Measurements from ENCODE around the gene AP1B1.

The AP1B1 gene

GRCh38 chr22:29325785-29326315 lies 62.5 kb downstream of the AP1B1 start:
- H3K36me3 ChIP-seq (ENCODE audit: insufficient read depth, insufficient read length, low read length) = peaks cover 46% of the 10 kb centered on the region
- no peak overlapping the region for H3K4me3 ChIP-seq (ENCODE audit: insufficient read length, low read depth)

GRCh38 chr22:29325356-29325755 lies 63.0 kb downstream of the AP1B1 start:
- no peak for DNase-seq (ENCODE audit: low read depth, low spot score)
- H3K9ac ChIP-seq (ENCODE audit: insufficient read length, low read depth) = no peak overlapping the region

More at GRCh38 chr22:29325785-29326315, 62.5 kb downstream of the AP1B1 start:
- H3K27me3 ChIP-seq (ENCODE audit: insufficient read depth, insufficient read length) = no peaks in the 10 kb centered on the region
- no peak for DNase-seq (ENCODE audit: low read depth, low spot score)
- TF ChIP-seq ZNF274 (IDR thresholded peaks at IDR 0.05; ENCODE audit: low read depth, low read length) = no peak
- no peak for TF ChIP-seq SUZ12 (IDR thresholded peaks at IDR 0.05; ENCODE audit: extremely low read depth, insufficient read depth, insufficient read length)
- TF ChIP-seq YY1 (IDR thresholded peaks at IDR 0.05; ENCODE audit: insufficient read depth, insufficient read length) = no peak
- H3K4me1 ChIP-seq (ENCODE audit: insufficient read depth, insufficient read length) = peaks cover 6% of the 10 kb centered on the region
- no peaks in the 10 kb centered on the region for H3K9me3 ChIP-seq (ENCODE audit: insufficient read depth, low read length)
- no peak overlapping the region for H3K9ac ChIP-seq (ENCODE audit: insufficient read length, low read depth)

GRCh38 chr22:29323641-29324040 lies 64.7 kb downstream of the AP1B1 start:
- no peak for DNase-seq (ENCODE audit: low read depth, low spot score)

More at GRCh38 chr22:29325356-29325755, 63.0 kb downstream of the AP1B1 start:
- Histone ChIP-seq H3K27me3 (ENCODE audit: insufficient read depth, insufficient read length) (no peaks in the 10 kb centered on the region), H3K4me1 (ENCODE audit: insufficient read depth, insufficient read length) (peaks cover 2% of the 10 kb centered on the region), H3K4me3 (ENCODE audit: insufficient read length, low read depth) (no peak overlapping the region), H3K9me3 (ENCODE audit: insufficient read depth, low read length) (no peaks in the 10 kb centered on the region), H3K36me3 (ENCODE audit: insufficient read depth, insufficient read length, low read length) (peaks cover 43% of the 10 kb centered on the region)
- TF ChIP-seq SUZ12 (IDR thresholded peaks at IDR 0.05; ENCODE audit: extremely low read depth, insufficient read depth, insufficient read length) (no peak), ZNF274 (IDR thresholded peaks at IDR 0.05; ENCODE audit: low read depth, low read length) (no peak), YY1 (IDR thresholded peaks at IDR 0.05; ENCODE audit: insufficient read depth, insufficient read length) (no peak)

GRCh38 chr22:29320546-29320945 lies 67.8 kb downstream of the AP1B1 start:
- no peaks in the 10 kb centered on the region for H3K36me3 ChIP-seq (ENCODE audit: insufficient read depth, insufficient read length, low read length)
- no peak overlapping the region for H3K9ac ChIP-seq (ENCODE audit: insufficient read length, low read depth)
- H3K4me3 ChIP-seq (ENCODE audit: insufficient read length, low read depth) = no peak overlapping the region
- no peak for TF ChIP-seq YY1 (IDR thresholded peaks at IDR 0.05; ENCODE audit: insufficient read depth, insufficient read length)
- no peak for TF ChIP-seq ZNF274 (IDR thresholded peaks at IDR 0.05; ENCODE audit: low read depth, low read length)
- no peak for TF ChIP-seq SUZ12 (IDR thresholded peaks at IDR 0.05; ENCODE audit: extremely low read depth, insufficient read depth, insufficient read length)
- peaks cover 13% of the 10 kb centered on the region for H3K27me3 ChIP-seq (ENCODE audit: insufficient read depth, insufficient read length)
- DNase-seq (ENCODE audit: low read depth, low spot score) = no peak
- H3K4me1 ChIP-seq (ENCODE audit: insufficient read depth, insufficient read length) = peaks cover 2% of the 10 kb centered on the region
- H3K9me3 ChIP-seq (ENCODE audit: insufficient read depth, low read length) = no peaks in the 10 kb centered on the region; the same call in 1 of the 2 replicates

More at GRCh38 chr22:29323641-29324040, 64.7 kb downstream of the AP1B1 start:
- no peaks in the 10 kb centered on the region for H3K9me3 ChIP-seq (ENCODE audit: insufficient read depth, low read length)
- H3K4me3 ChIP-seq (ENCODE audit: insufficient read length, low read depth) = no peak overlapping the region
- no peaks in the 10 kb centered on the region for H3K27me3 ChIP-seq (ENCODE audit: insufficient read depth, insufficient read length)
- H3K36me3 ChIP-seq (ENCODE audit: insufficient read depth, insufficient read length, low read length) = peaks cover 26% of the 10 kb centered on the region
- TF ChIP-seq SUZ12 (IDR thresholded peaks at IDR 0.05; ENCODE audit: extremely low read depth, insufficient read depth, insufficient read length) (no peak), ZNF274 (IDR thresholded peaks at IDR 0.05; ENCODE audit: low read depth, low read length) (no peak), YY1 (IDR thresholded peaks at IDR 0.05; ENCODE audit: insufficient read depth, insufficient read length) (no peak)
- no peaks in the 10 kb centered on the region for H3K4me1 ChIP-seq (ENCODE audit: insufficient read depth, insufficient read length)
- no peak overlapping the region for H3K9ac ChIP-seq (ENCODE audit: insufficient read length, low read depth)

DNA sequence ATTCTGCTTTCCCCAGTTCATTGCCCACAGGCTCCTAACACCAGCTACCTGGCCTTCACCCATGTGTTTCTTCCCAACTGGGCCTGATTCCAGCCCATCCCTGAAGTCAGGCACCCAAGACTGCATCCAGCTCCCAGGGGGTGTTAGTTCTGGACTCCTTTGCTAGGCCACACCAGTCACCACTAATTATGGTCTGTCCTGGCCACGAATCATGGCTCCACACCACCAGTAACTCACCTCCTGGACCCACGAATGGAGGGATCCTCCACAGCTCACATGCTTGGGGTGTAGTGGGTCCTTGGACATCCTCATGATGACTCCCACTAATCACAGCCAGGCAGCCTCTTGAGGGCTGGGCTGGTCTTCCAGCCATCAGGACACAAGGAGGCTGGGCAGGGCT lies 69.3 kb downstream of the AP1B1 start:
- no peaks in the 10 kb centered on the region for H3K36me3 ChIP-seq (ENCODE audit: insufficient read depth, insufficient read length, low read length)
- H3K4me3 ChIP-seq (ENCODE audit: insufficient read length, low read depth) = no peak overlapping the region
- TF ChIP-seq ZNF274 (IDR thresholded peaks at IDR 0.05; ENCODE audit: low read depth, low read length) = no peak
- no peak for TF ChIP-seq YY1 (IDR thresholded peaks at IDR 0.05; ENCODE audit: insufficient read depth, insufficient read length)
- TF ChIP-seq SUZ12 (IDR thresholded peaks at IDR 0.05; ENCODE audit: extremely low read depth, insufficient read depth, insufficient read length) = no peak
- peaks cover 2% of the 10 kb centered on the region for H3K4me1 ChIP-seq (ENCODE audit: insufficient read depth, insufficient read length)
- DNase-seq (ENCODE audit: low read depth, low spot score) = no peak
- no peaks in the 10 kb centered on the region; the same call in 1 of the 2 replicates for H3K9me3 ChIP-seq (ENCODE audit: insufficient read depth, low read length)
- H3K9ac ChIP-seq (ENCODE audit: insufficient read length, low read depth) = no peak overlapping the region
- H3K27me3 ChIP-seq (ENCODE audit: insufficient read depth, insufficient read length) = peaks cover 24% of the 10 kb centered on the region

GRCh38 chr22:29317827-29318454 lies 70.4 kb downstream of the AP1B1 start:
- peaks cover 9% of the 10 kb centered on the region for H3K4me1 ChIP-seq (ENCODE audit: insufficient read depth, insufficient read length)
- no peak overlapping the region for H3K4me3 ChIP-seq (ENCODE audit: insufficient read length, low read depth)
- peaks cover 4% of the 10 kb centered on the region for H3K36me3 ChIP-seq (ENCODE audit: insufficient read depth, insufficient read length, low read length)
- H3K27me3 ChIP-seq (ENCODE audit: insufficient read depth, insufficient read length) = peaks cover 34% of the 10 kb centered on the region
- DNase-seq (ENCODE audit: low read depth, low spot score) = no peak
- TF ChIP-seq YY1 (IDR thresholded peaks at IDR 0.05; ENCODE audit: insufficient read depth, insufficient read length) = no peak
- no peak for TF ChIP-seq SUZ12 (IDR thresholded peaks at IDR 0.05; ENCODE audit: extremely low read depth, insufficient read depth, insufficient read length)
- no peak for TF ChIP-seq ZNF274 (IDR thresholded peaks at IDR 0.05; ENCODE audit: low read depth, low read length)
- H3K9me3 ChIP-seq (ENCODE audit: insufficient read depth, low read length) = no peaks in the 10 kb centered on the region; the same call in 1 of the 2 replicates
- H3K9ac ChIP-seq (ENCODE audit: insufficient read length, low read depth) = no peak overlapping the region

GRCh38 chr22:29316141-29316828 lies 72.1 kb downstream of the AP1B1 start:
- TF ChIP-seq ZNF274 (IDR thresholded peaks at IDR 0.05; ENCODE audit: low read depth, low read length) = no peak
- no peak overlapping the region for H3K4me3 ChIP-seq (ENCODE audit: insufficient read length, low read depth)
- peaks cover 16% of the 10 kb centered on the region for H3K36me3 ChIP-seq (ENCODE audit: insufficient read depth, insufficient read length, low read length)
- peak overlapping the region; percentile 42 for H3K9ac ChIP-seq (ENCODE audit: insufficient read length, low read depth)
- peaks cover 34% of the 10 kb centered on the region for H3K27me3 ChIP-seq (ENCODE audit: insufficient read depth, insufficient read length)
- H3K4me1 ChIP-seq (ENCODE audit: insufficient read depth, insufficient read length) = peaks cover 13% of the 10 kb centered on the region
- H3K9me3 ChIP-seq (ENCODE audit: insufficient read depth, low read length) = no peaks in the 10 kb centered on the region; the same call in 1 of the 2 replicates
- DNase-seq (ENCODE audit: low read depth, low spot score) = no peak

Measured in NT2/D1 (cell line).